COLO668 (cell line): ENCODE results near the gene MNT.

Experiments
- DNase-seq: peaks from one replicate; lab custom pipeline; 2025; ENCODE audit not compliant: unreplicated experiment; lab: John Stamatoyannopoulos, UW

Gene MNT

GRCh38 chr17:2335726-2336214 lies 65.1 kb downstream of the MNT start:
- peak; percentile 11 for DNase-seq
